LNCaP clone FGC (cell line): ENCODE data around the gene ZNF865.

Experiments used
- DNase-seq: peaks from one replicate; pipeline ENCODE4 v3.0.0-alpha.2; 2011; ENCODE audit warnings: low read depth
- H3K4me3 ChIP-seq: 2 replicates; pipeline ENCODE4 v1.5.1; 2011; ENCODE audit warnings: mild to moderate bottlenecking, low read depth, low read length, control low read depth
- CTCF ChIP-seq: IDR thresholded peaks from 2 replicates; pipeline ENCODE4 v1.5.1; 2012; ENCODE audit warnings: mild to moderate bottlenecking; ENCODE audit not compliant: control insufficient read depth, insufficient read depth; ENCODE audit errors: extremely low read depth

Gene ZNF865

GRCh38 chr19:55660991-55661390, 55.5 kb downstream of the ZNF865 start:
- H3K4me3 ChIP-seq, result no peak overlapping the region
- TF ChIP-seq CTCF, result no peak
- no peak for DNase-seq

GRCh38 chr19:55661826-55662225, 56.4 kb downstream of the ZNF865 start:
- H3K4me3 ChIP-seq, result no peak overlapping the region
- DNase-seq, result no peak
- no peak for TF ChIP-seq CTCF

DNA sequence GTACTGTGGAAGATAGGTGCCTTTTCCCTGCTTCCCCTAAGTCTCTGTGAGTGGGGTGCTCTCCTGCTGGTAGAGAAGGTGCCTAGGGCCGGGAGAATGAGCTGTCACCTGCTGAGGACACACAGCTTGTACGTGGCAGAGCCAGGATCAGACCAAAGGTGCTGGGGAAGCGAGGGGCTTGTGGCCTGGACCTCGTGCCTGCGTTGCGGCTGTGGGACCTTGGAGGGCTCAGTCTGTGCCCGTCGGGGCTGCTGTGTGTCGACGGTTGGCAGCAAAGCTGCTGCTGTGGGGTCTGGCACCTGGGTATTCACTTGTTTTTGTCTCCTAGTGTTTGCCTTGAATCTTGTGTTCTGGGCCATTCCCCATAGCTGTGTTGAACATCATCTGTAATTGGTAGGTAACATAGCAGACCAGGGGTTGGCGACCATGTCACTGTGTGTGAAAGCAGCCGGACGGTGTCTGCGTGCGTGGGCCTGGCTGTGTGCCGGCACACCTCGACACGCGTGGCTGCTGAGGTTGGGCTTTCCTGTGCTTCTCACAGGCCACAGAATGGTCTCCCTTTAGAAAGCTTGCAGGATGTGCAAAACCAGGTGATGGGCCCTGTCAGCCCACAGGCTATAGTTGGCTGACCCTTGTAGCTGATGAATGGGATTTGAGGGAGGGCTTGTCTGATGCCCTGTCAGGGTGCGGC, 58.5 kb downstream of the ZNF865 start:
- H3K4me3 ChIP-seq, result no peak overlapping the region
- no peak for DNase-seq
- no peak for TF ChIP-seq CTCF

DNA sequence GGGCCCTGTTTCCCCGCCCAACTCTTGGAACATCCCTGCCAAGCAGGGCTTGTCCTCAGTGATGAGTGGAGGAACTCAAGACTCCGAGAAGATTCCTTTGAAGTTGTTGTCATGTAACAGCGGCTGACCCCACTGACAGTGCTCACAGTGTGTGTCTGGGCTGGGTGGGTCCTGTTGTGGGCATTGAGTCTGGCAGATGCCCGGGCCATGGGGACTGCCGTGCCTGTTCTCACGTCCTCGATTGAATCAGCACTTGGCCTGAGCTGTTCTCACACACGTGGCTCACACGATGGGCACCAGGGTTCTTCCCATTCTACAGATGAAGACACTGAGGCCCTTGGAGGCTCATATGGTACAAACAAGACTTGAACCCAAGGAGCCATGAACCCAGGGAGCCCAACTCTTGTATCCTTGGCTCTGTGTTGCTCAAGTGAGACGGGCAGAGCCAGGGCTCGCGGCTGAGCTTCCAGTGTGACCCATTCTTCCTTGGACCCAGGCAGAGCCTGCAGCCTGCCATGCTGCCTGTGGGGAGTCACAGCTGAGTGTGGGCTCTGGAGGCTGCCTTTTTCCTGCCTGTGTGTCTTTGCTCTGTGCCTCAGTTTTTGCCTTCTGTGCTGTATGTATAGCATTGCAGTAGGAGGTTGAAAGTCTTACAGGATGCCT, 61.0 kb downstream of the ZNF865 start:
- DNase-seq, result no peak
- TF ChIP-seq CTCF, result no peak
- H3K4me3 ChIP-seq, result no peak overlapping the region
